PC-9 (cell line): ENCODE data around the gene ENTHD1.

Source experiments
- CTCF ChIP-seq: fragments of 200-600 bp; sonication (generic); conservative IDR thresholded peaks from 2 replicates; pipeline ENCODE4 v1.6.1; 2017; ENCODE audit warnings: mixed run types, antibody characterized with exemption, mild to moderate bottlenecking, moderate library complexity
- EZH2 ChIP-seq: fragments of 200-600 bp; sonication (generic); IDR thresholded peaks from 2 replicates; pipeline ENCODE4 v1.8.0; 2017; ENCODE audit warnings: antibody characterized with exemption, low read depth

- no peak for TF ChIP-seq CTCF
- no peak for TF ChIP-seq EZH2
Observed at GRCh38 chr22:39712751-39713525, 180.6 kb downstream of the ENTHD1 start.
